HUES48 (cell line): ENCODE measurements around the gene GSTA3.
"Not testable (repeated sequence)": the region's sequence is repeated elsewhere in the genome, so short reads cannot be mapped to it uniquely, and the experiment has no call there.

Source experiments
- H3K27ac ChIP-seq: one replicate; pipeline ENCODE4 v1.7.0; 2013; ENCODE audit warnings: low read depth, low read length, inconsistent platforms
- H3K27me3 ChIP-seq: 2 replicates; pipeline ENCODE4 v1.6.1; 2013; ENCODE audit warnings: mild to moderate bottlenecking, low read length; ENCODE audit not compliant: control insufficient read depth, insufficient read depth
- H3K36me3 ChIP-seq: 2 replicates; pipeline ENCODE4 v1.6.1; 2013; ENCODE audit warnings: low read length; ENCODE audit not compliant: control insufficient read depth, insufficient read depth
- H3K4me1 ChIP-seq: 2 replicates; pipeline ENCODE4 v1.6.1; 2013; ENCODE audit warnings: mild to moderate bottlenecking, low read length; ENCODE audit not compliant: control insufficient read depth, insufficient read depth
- H3K4me3 ChIP-seq: 2 replicates; pipeline ENCODE4 v1.5.1; 2013; ENCODE audit warnings: mild to moderate bottlenecking, low read depth, low read length
- H3K9ac ChIP-seq: 2 replicates; pipeline ENCODE4 v1.6.1; 2013; ENCODE audit warnings: mild to moderate bottlenecking, low read depth, low read length, moderate library complexity
- H3K9me3 ChIP-seq: 2 replicates; pipeline ENCODE4 v1.6.1; 2013; ENCODE audit warnings: low read length; ENCODE audit not compliant: control insufficient read depth, insufficient read depth

Gene GSTA3

DNA sequence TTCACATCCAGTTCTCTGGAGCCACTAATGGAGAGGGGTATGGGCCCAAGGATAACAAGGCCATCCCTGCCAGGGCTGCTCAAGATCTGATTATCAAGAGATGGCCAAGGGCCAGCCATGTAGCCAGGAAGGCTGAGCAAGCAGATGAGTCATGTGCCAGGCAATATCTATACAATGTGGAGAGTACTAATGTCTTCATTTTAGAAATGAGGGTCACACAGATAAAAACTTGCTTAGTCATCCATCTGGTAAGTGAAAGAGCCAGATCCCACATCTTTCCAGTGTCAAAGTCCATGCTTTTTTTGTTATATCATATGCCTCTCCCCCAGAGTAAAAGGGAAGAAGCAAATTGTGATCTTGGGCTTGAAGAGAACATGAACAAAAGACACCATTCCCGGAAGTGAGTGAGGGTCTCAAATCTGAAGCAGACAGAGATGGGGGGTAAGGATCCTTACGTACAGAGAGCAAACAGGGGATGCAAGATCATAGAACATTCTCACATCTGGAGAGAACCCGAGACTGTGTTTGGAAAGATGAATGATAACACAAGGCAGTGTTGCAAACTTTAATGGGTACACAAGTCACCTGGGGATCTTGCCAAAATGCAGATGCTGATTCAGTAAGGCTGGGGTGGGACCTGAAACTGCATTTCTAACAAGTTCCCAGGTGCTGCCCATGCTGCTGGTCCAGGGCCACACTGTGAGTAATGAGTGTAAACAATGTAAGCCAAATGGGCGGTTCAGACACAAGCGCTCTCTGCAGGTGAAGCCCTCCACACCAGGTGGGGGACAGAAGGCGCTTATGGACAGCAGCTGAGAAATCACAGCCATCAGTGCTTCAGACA is 20.0 kb upstream of the GSTA3 start:
- Histone ChIP-seq H3K27me3 (no peaks in the 10 kb centered on the region), H3K9me3 (peaks cover 8% of the 10 kb centered on the region; the same call in 1 of the 2 replicates), H3K9ac (no peak overlapping the region), H3K27ac (no peak overlapping the region), H3K4me3 (no peak overlapping the region), H3K36me3 (no peaks in the 10 kb centered on the region), H3K4me1 (peaks cover 6% of the 10 kb centered on the region)

DNA sequence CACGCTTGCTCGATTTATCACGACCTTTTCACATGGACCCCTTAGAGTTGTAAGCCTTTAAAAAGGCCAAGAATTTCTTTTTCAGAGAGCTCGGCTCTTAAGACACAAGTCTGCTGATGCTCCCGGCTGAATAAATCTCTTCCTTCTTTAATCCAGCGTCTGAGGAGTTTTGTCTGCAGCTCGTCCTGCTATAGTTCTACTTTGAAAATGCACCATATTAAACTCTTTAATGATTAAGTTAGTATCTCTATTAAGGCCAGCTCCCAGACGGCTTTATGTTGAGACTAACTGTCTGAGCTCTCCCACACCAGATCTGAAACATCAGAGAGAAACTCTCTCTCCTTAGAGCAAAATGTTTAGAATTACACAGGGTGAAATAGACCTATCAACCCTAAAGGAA is 18.0 kb upstream of the GSTA3 start:
- Histone ChIP-seq H3K36me3 (no peaks in the 10 kb centered on the region), H3K27me3 (no peaks in the 10 kb centered on the region), H3K9ac (no peak overlapping the region), H3K4me3 (no peak overlapping the region), H3K27ac (no peak overlapping the region), H3K4me1 (peaks cover 15% of the 10 kb centered on the region), H3K9me3 (peaks cover 8% of the 10 kb centered on the region; the same call in 1 of the 2 replicates)

DNA sequence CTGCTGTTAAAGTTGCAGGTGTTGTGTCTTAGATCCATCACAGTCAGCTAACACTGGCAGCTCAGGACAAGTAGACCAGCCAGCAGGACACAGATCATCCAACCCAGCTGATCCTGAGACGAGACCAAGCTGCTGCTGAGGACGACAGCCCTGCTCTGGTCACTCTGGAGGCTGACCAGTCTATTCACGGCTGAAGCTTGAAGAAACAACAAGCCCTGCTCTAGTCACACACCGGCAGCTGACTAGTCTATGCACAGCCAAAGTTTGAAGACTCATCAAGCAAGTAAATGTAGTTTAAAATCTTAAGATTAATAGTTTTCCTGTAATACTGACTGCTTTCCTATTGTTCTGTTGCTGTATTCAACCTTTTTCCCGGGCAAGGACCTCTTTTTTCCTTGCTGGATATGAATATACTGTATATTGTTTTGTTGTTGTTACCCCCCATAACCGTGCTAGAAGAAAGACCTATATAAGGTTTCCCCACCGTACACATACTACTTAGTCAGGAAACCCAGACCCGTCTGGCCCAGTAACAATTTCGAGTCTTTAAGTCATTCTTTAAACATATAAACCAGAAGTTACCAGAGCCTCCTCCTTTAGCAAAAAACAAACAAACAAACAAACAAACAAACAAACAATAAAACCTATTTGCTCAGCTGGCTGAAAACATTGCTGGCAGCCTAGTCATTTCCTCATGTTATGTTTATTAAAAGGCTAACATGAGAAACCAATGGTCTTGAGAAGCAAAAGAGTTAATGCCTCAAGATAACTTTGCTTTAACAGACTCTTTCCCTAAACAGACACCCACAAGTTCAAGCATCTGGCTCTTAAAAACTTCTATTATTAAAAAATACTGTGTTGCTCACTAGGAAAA is 16.7 kb upstream of the GSTA3 start:
- H3K4me1 ChIP-seq: peaks cover 19% of the 10 kb centered on the region
- no peaks in the 10 kb centered on the region for H3K36me3 ChIP-seq
- H3K9me3 ChIP-seq: peaks cover 8% of the 10 kb centered on the region; the same call in 1 of the 2 replicates
- H3K27ac ChIP-seq: no peak overlapping the region
- no peaks in the 10 kb centered on the region for H3K27me3 ChIP-seq
- no peak overlapping the region for H3K4me3 ChIP-seq
- H3K9ac ChIP-seq: no peak overlapping the region

DNA sequence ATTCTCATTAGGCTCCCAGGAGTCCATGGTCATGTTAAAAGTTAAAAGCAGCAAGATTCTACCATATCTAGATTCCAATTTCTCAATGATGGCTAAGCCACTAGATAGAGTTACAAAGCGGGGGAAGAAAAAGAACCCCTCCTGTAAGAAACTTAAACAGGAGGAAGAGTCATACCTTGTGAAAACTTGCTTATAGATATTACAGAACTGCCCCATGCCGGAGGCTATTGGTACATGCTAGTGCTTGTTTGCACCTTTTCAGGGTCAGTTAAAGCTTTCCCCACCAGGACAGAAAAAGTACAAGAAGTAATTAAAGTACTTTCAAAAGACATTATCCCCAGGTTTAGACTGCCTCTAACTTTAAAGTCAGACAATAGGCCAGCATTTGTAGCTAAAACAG is 15.5 kb upstream of the GSTA3 start:
- H3K27ac ChIP-seq: no peak overlapping the region
- H3K9ac ChIP-seq: no peak overlapping the region
- peaks cover 17% of the 10 kb centered on the region; the same call in 1 of the 2 replicates for H3K4me1 ChIP-seq
- peaks cover 6% of the 10 kb centered on the region; the same call in 1 of the 2 replicates for H3K9me3 ChIP-seq
- H3K36me3 ChIP-seq: no peaks in the 10 kb centered on the region
- no peak overlapping the region for H3K4me3 ChIP-seq
- no peaks in the 10 kb centered on the region for H3K27me3 ChIP-seq

DNA sequence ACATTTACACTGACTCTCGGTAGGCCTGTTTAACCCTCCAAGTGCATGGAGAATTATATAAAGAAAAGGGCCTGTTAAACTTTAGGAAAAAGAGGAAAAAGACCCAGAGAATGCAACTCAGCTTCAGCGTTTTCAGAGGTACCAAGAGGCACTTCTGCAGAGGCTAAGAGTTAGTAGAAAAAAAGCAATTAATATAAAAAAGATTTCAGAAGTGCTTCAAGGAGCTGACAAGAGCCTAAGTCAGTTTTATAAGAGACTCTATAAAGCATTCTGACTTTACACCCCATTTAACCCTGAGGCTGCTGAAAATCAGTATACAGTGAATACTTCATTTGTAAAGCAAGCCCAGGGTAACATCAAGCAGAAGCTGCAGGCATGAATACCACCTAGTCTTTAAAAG is 14.2 kb upstream of the GSTA3 start:
- Histone ChIP-seq H3K4me1 (peaks cover 17% of the 10 kb centered on the region; the same call in 1 of the 2 replicates), H3K27ac (peak overlapping the region; percentile 74), H3K9ac (peak overlapping the region; percentile 37; the same call in 1 of the 2 replicates)
- H3K27me3 ChIP-seq, H3K36me3 ChIP-seq, H3K9me3 ChIP-seq, H3K4me3 ChIP-seq: not testable (repeated sequence)

DNA sequence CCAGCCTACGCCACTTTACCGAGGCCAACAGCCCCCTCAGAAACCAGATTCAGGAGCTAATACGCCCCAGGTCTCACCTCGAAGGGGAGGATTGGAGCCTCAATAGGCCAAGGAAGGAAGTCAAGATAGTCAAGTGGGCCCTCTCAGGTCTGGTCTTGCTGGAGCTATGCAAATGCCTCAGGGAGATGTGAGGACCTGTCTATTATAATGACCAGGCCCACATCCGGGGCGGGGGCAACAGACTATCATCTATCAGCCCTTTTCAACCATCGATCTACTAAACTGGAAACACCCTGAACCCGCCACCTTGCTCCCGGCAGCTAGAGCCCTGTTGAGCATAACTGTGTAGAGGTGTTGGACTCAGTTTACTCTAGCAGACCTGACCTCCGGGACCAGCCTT is 12.7 kb upstream of the GSTA3 start:
- Histone ChIP-seq H3K4me1 (peaks cover 17% of the 10 kb centered on the region; the same call in 1 of the 2 replicates), H3K9ac (no peak overlapping the region), H3K4me3 (no peak overlapping the region), H3K9me3 (no peaks in the 10 kb centered on the region), H3K27ac (no peak overlapping the region), H3K36me3 (no peaks in the 10 kb centered on the region), H3K27me3 (no peaks in the 10 kb centered on the region)

DNA sequence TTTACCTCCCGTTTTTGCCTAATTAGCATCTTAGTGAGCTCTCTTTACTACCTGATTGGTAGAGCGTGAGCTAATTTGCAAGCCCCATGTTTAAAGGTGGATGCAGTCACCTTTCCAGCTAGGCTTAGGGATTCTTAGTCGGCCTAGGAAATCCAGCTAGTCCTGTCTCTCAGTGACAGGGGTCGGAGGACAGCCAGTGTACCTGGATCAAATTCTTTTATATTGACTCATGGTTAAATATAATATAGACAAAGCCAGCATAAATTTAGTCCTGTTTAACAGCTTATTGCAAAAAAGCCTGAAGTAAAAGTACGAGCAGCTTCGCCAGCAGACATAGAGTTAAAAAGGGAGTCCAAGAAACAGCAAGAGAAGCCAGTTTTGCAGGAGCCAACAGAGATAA is 12.2 kb upstream of the GSTA3 start:
- no peaks in the 10 kb centered on the region for H3K36me3 ChIP-seq
- H3K27me3 ChIP-seq: no peaks in the 10 kb centered on the region
- H3K9me3 ChIP-seq: no peaks in the 10 kb centered on the region
- H3K4me3 ChIP-seq: no peak overlapping the region
- no peak overlapping the region for H3K9ac ChIP-seq
- no peak overlapping the region for H3K27ac ChIP-seq
- H3K4me1 ChIP-seq: peaks cover 17% of the 10 kb centered on the region; the same call in 1 of the 2 replicates

DNA sequence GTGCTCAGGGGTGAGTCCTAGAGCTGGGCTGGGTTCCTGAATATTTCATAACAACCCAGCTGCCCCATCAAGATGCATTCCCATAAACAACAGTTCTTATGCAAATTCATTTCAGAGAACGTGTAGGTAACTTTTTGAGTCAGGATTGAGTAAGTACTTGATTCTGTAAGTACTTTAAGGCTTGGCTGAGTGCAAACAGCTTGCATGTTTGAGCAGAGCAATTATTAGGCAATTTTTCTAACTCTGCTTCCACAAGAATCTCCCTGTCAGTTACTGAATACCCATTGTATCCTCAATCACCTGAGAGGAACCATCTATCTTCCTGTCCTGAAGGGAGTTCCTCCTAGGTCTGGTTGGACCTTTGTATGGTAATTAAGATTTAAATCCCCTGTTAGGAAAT is 10.0 kb upstream of the GSTA3 start:
- not testable (repeated sequence) for H3K4me3 ChIP-seq, H3K9me3 ChIP-seq, H3K27ac ChIP-seq, H3K9ac ChIP-seq, H3K27me3 ChIP-seq, H3K36me3 ChIP-seq
- H3K4me1 ChIP-seq: peaks cover 17% of the 10 kb centered on the region; the same call in 1 of the 2 replicates

DNA sequence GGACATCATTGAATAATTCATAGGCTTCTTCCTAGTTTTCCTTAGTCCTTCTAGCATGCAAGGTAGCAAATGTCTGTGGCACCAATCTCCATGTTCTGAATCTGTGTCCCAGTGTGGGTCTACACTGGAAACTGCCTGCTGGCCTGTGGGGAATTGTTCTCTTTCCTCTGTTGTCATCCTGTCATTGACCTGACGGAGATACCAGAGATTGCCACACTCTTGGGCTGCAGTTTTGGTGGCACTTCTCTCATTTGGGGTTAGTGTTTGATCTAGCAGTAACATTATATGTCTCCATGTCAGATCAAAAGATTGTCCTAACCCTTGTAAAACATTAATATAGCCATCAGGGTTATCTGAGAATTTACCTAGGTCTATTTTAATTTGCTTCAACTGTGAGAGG is 9.3 kb upstream of the GSTA3 start:
- not testable (repeated sequence) for H3K27me3 ChIP-seq, H3K27ac ChIP-seq, H3K36me3 ChIP-seq, H3K4me3 ChIP-seq, H3K9me3 ChIP-seq, H3K9ac ChIP-seq
- H3K4me1 ChIP-seq: peaks cover 10% of the 10 kb centered on the region; the same call in 1 of the 2 replicates

DNA sequence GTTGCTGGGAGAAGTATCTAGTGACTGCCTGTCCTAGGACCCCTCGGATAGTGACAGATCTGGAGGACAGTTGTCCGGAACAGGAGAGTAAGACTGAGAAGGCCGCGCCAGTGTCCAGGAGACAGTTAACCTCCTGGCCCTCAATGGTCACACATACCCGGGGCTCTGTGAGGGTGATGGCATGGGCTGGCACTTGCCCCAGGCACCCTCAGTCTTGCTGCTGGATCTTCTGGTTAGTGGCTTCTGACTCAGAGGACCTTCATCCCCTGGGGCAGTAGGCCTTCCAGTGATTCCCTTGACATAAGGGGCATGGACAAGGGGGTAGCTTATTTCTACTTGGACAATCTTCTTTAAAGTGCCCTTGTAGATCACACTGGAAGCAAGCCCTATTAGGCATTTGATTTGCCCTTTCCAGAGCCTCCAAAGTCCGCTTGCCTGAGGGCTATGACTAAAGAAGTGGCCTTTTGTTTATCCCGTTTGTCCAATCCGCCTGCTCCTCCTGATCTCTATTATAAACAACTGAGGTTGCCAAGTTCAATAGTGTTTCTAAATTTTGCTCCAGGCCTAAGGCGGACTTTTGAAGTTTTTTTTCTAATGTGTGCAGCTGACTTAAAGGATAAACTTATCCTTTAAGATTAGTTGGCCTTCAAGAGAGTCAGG is 8.7 kb upstream of the GSTA3 start:
- H3K4me1 ChIP-seq, H3K27ac ChIP-seq, H3K9ac ChIP-seq, H3K36me3 ChIP-seq, H3K9me3 ChIP-seq, H3K4me3 ChIP-seq, H3K27me3 ChIP-seq: not testable (repeated sequence)
